Vagina (tissue), 2 donors: Measurements from ENCODE around the gene PABPC1L. TPM values are rescaled to one million over a fixed set of nuclear protein-coding genes. Genes with fewer than 3 reads are reported as not detected.

Experiments
- DNase-seq, 2 donors: peaks; one replicate each; pipeline ENCODE4 v3.0.0-alpha.2; 2017; ENCODE audit errors: extremely low spot score in 2 of 2
- H3K27ac ChIP-seq: fragments of 200-600 bp; sonication (generic); one replicate; pipeline ENCODE4 v1.5.1; 2019
- H3K27me3 ChIP-seq: fragments of 200-600 bp; sonication (generic); one replicate; pipeline ENCODE4 v1.5.1; 2019
- H3K36me3 ChIP-seq, 2 donors: fragments of 200-600 bp; sonication (generic); one replicate each; pipeline ENCODE4 v1.5.1; 2017 to 2019
- H3K4me1 ChIP-seq: fragments of 200-600 bp; sonication (generic); one replicate; pipeline ENCODE4 v1.5.1; 2019
- H3K4me3 ChIP-seq, 2 donors: fragments of 200-600 bp; sonication (generic); 1 replicate in 1 of 2; 2 replicates in 1 of 2; pipeline ENCODE4 v1.5.1; 2016 to 2019
- H3K9me3 ChIP-seq: fragments of 200-600 bp; sonication (generic); one replicate; pipeline ENCODE4 v1.5.1; 2019
- POLR2A ChIP-seq, 2 donors: fragments of 450-650 bp; IDR thresholded peaks; one replicate each; pipeline ENCODE4 v1.6.1; 2017; ENCODE audit warnings: antibody characterized with exemption in 2 of 2, mild to moderate bottlenecking in 2 of 2, moderate library complexity in 2 of 2
- POLR2AphosphoS5 ChIP-seq, 2 donors: sonication (generic); formaldehyde crosslinking; IDR thresholded peaks; one replicate each; pipeline ENCODE4 v1.9.0; 2017; ENCODE audit warnings: antibody characterized with exemption in 2 of 2, mild to moderate bottlenecking in 2 of 2, low read depth in 1 of 2; ENCODE audit not compliant: insufficient read depth in 1 of 2
- intact Hi-C: fragments of 100-400 bp; cut with DNase I; formaldehyde crosslinking; loops from one replicate; pipeline ENCODE4 v1.15.1; 2023
- total RNA-seq: library from RNA; depleted of rRNA; stranded (reverse); fragments of >200 nt; gene quantifications from one replicate; pipeline ENCODE4 v1.2.3, GENCODE V29; 2016
- TF ChIP-seq, protein P1 (sequence below), 3 experiments: fragments of 450-650 bp in 2 of 3; fragments of 200-600 bp in 1 of 3; sonication (generic) in 1 of 3; IDR thresholded peaks; one replicate each; pipeline ENCODE4 v1.5.1; 2017 to 2019; ENCODE audit warnings: antibody characterized with exemption in 3 of 3, mild to moderate bottlenecking in 2 of 3, moderate library complexity in 2 of 3

PABPC1L gene
- total RNA-seq, 1 donor from 2014 or later = 19.6 TPM

DNA sequence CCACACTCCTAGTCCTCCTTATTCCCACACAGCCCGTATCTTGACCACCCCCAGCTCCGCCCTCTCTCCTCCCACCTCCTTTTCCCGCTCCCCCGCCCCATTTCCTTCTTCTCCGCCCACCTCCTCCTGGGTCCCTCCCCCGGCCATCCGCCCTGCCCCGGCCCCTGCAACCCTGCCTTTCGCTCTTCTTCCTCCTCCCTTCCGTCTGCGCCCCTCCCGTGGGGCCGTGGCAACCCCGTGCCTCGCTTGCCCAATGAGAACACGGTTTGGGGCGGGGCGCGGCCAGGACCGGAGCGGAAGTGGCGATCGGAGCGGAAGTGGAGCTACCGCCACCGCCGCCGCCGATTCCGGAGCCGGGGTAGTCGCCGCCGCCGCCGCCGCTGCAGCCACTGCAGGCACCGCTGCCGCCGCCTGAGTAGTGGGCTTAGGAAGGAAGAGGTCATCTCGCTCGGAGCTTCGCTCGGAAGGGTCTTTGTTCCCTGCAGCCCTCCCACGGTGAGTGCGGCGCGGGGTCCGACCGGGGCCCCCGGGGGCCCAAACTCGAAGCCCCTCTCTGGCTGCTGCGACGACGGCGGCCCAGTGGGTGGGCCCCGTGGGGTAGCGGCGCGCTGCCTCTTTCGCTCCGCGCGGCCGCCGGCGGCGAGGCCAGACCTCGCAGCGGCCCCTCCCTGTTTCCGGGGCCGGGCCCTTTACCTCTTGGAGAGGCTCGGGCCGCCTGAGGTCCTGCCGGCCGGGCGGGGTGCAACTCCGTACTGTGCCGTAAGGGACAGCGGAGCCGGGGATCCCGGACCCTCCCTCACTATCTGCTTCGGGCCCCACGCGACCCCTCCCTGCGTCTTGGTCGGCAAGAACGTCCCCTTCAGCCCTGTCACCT, 24.2 kb upstream of the PABPC1L start, which contains the start of gene YWHAB:
Gene YWHAB (plus strand): TSS at position 314 of the 874 bp plus-strand sequence. CDS start 15,829 bp downstream, outside the sequence.
- no peaks in the 10 kb centered on the region for H3K9me3 ChIP-seq
- peak within 1 kb of the TSS; percentile 89 for H3K27ac ChIP-seq
- peak in 1 of 2 donors; percentile 98 for DNase-seq
- H3K36me3 ChIP-seq = no peaks in the 10 kb centered on the region
- H3K27me3 ChIP-seq = no peaks in the 10 kb centered on the region
- TF ChIP-seq POLR2AphosphoS5 (IDR thresholded peaks at IDR 0.05; ENCODE audit: insufficient read depth in 1 of 2, low read depth in 1 of 2) (peak; percentile 85 to 88), POLR2A (IDR thresholded peaks at IDR 0.05) (peak in 1 of 2 donors; percentile 67)
- TF ChIP-seq, protein P1, sequence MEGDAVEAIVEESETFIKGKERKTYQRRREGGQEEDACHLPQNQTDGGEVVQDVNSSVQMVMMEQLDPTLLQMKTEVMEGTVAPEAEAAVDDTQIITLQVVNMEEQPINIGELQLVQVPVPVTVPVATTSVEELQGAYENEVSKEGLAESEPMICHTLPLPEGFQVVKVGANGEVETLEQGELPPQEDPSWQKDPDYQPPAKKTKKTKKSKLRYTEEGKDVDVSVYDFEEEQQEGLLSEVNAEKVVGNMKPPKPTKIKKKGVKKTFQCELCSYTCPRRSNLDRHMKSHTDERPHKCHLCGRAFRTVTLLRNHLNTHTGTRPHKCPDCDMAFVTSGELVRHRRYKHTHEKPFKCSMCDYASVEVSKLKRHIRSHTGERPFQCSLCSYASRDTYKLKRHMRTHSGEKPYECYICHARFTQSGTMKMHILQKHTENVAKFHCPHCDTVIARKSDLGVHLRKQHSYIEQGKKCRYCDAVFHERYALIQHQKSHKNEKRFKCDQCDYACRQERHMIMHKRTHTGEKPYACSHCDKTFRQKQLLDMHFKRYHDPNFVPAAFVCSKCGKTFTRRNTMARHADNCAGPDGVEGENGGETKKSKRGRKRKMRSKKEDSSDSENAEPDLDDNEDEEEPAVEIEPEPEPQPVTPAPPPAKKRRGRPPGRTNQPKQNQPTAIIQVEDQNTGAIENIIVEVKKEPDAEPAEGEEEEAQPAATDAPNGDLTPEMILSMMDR (IDR thresholded peaks at IDR 0.05) = peak in 1 of 3 experiments; percentile 3
- H3K4me3 ChIP-seq = peak within 1 kb of the TSS; percentile 95 to 99
- H3K4me1 ChIP-seq = peaks cover 42% of the 10 kb centered on the region
- intact Hi-C loops = no loop called here

DNA sequence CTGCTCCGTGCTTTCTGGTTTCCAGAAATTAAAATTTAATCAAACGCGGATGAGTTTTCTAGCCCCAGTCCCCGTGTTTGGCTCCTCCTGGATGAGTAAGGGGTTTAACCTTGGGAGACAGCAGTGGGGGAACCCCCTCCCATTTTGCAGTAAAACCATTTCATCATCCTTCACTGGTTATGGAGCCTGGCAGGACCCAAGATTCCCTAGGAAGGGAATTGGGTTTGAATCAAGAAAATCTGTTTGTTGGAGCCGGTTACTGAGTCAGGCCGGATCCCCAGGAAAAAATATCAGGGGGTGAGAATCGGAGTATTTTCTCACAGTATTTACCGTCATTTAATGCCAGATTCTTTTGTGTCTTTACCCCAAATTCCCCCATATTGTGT, 23.6 kb upstream of the PABPC1L start:
- Histone ChIP-seq H3K4me1 (peaks cover 48% of the 10 kb centered on the region), H3K36me3 (no peaks in the 10 kb centered on the region)

GRCh38 chr20:44886828-44887227, 23.0 kb upstream of the PABPC1L start:
- no peaks in the 10 kb centered on the region for H3K36me3 ChIP-seq
- H3K4me3 ChIP-seq = peak overlapping the region; percentile 95 to 99
- TF ChIP-seq, protein P1 (IDR thresholded peaks at IDR 0.05) = no peak
- no peak for TF ChIP-seq POLR2A (IDR thresholded peaks at IDR 0.05)
- no peak for TF ChIP-seq POLR2AphosphoS5 (IDR thresholded peaks at IDR 0.05; ENCODE audit: insufficient read depth in 1 of 2, low read depth in 1 of 2)
- intact Hi-C loops = no loop called here
- peaks cover 54% of the 10 kb centered on the region for H3K4me1 ChIP-seq
- DNase-seq = no peak
- H3K27me3 ChIP-seq = no peaks in the 10 kb centered on the region
- H3K27ac ChIP-seq = peak overlapping the region; percentile 89
- no peaks in the 10 kb centered on the region for H3K9me3 ChIP-seq

More for the DNA sequence above, 23.6 kb upstream of the PABPC1L start:
- DNase-seq = no peak
- intact Hi-C loops = no loop called here
- H3K9me3 ChIP-seq = no peaks in the 10 kb centered on the region
- TF ChIP-seq POLR2A (IDR thresholded peaks at IDR 0.05) = no peak
- TF ChIP-seq, protein P1 (IDR thresholded peaks at IDR 0.05) = no peak
- no peaks in the 10 kb centered on the region for H3K27me3 ChIP-seq
- H3K27ac ChIP-seq = peak overlapping the region; percentile 89
- H3K4me3 ChIP-seq = peak overlapping the region; percentile 95 to 99

DNA sequence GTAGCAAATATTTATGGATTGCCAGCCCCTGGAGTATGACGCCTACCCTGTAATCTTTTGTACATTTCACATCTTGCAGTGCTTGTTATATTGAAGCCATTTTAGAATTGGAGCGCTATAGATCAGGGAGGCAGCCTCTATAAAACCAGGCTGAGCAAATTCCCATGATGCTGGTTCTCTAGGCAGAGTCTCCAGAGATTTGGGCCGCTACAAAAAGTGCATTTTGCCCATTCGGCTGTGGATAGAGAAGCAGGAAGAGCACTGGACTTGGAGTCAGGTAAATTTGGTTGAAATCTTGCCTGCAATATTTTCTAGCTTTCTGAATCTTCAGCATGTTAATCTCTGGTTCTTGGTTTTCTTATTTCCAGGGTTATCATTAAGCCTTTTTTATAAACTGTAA, 22.4 kb upstream of the PABPC1L start:
- Histone ChIP-seq H3K27me3 (no peaks in the 10 kb centered on the region), H3K4me3 (peak overlapping the region in 1 of 2 donors; percentile 95), H3K27ac (no peak overlapping the region), H3K36me3 (no peaks in the 10 kb centered on the region), H3K9me3 (no peaks in the 10 kb centered on the region), H3K4me1 (peaks cover 60% of the 10 kb centered on the region)
- TF ChIP-seq POLR2AphosphoS5 (IDR thresholded peaks at IDR 0.05; ENCODE audit: insufficient read depth in 1 of 2, low read depth in 1 of 2) (no peak), POLR2A (IDR thresholded peaks at IDR 0.05) (no peak)
- TF ChIP-seq, protein P1 (IDR thresholded peaks at IDR 0.05) = no peak
- no peak for DNase-seq
- intact Hi-C loops = no loop called here
